Endothelial cell of umbilical vein (primary cell): ENCODE data around the gene CMIP. TPM values are rescaled to one million over a fixed set of nuclear protein-coding genes. Genes with fewer than 3 reads are reported as not detected.

ENCODE experiments used
- BruUV-seq: library from RNA; stranded (reverse); fragments of 400-500 nt; replicated peaks from 2 replicates; lab custom pipeline; 2021; lab: Mats Ljungman, UMichigan
- CTCF ChIA-PET: fragments of 300-600, 350-600 bp; sonication (Branson Sonifier 250); formaldehyde crosslinking; loops from one replicate; lab custom pipeline; 2021; ENCODE audit warnings: antibody characterized with exemption, inconsistent platforms; lab: Charles Lee
- POLR2A ChIA-PET: fragments of 300-600, 350-600 bp; sonication (Branson Sonifier 250); formaldehyde crosslinking; loops from one replicate; lab custom pipeline; 2021; ENCODE audit warnings: antibody characterized with exemption, inconsistent platforms; lab: Charles Lee
- DNase-seq: peaks from one replicate; pipeline ENCODE4 v3.0.0-alpha.2; 2011; ENCODE audit warnings: low read depth, low spot score
- FAIRE-seq: peaks from 2 replicates; lab custom pipeline; 2011; peaks lifted over from hg19 to GRCh38; lab: Jason Lieb, UNC
- H2AFZ ChIP-seq: 2 replicates; pipeline ENCODE4 v1.6.0; 2012; ENCODE audit warnings: low read depth, low read length, control low read depth, inconsistent platforms
- H3K27ac ChIP-seq: 2 replicates; pipeline ENCODE4 v1.5.1; 2011; ENCODE audit warnings: low read depth, mild to moderate bottlenecking, control low read depth, low read length, moderate library complexity; ENCODE audit not compliant: insufficient read depth
- H3K27me3 ChIP-seq, 2 experiments: 2 replicates each; pipeline versions ENCODE4 v1.6.0 to v1.6.1; 2011; ENCODE audit warnings: low read length in 2 of 2, mixed read lengths in 1 of 2; ENCODE audit not compliant: control insufficient read depth in 2 of 2, insufficient read depth in 2 of 2
- H3K36me3 ChIP-seq, 2 experiments: 2 replicates in 1 of 2; 3 replicates in 1 of 2; pipeline ENCODE4 v1.5.1; 2011; ENCODE audit warnings: low read length in 2 of 2, mild to moderate bottlenecking in 1 of 2, moderate library complexity in 1 of 2; ENCODE audit not compliant: control insufficient read depth in 2 of 2, insufficient read depth in 2 of 2; ENCODE audit errors: extremely low read depth in 1 of 2
- H3K4me1 ChIP-seq: 3 replicates; pipeline ENCODE4 v1.5.1; 2011; ENCODE audit warnings: mild to moderate bottlenecking, low read length; ENCODE audit not compliant: control insufficient read depth, insufficient read depth; ENCODE audit errors: extremely low read depth
- H3K4me2 ChIP-seq: 2 replicates; pipeline ENCODE4 v1.6.1; 2011; ENCODE audit warnings: low read length, control low read depth, mixed read lengths; ENCODE audit not compliant: insufficient read depth
- H3K4me3 ChIP-seq, 3 experiments: fragments of 200-600 bp in 1 of 3; sonication (generic), shearing (Covaris generic) in 1 of 3; replicated peaks in 1 of 3; 2 replicates each; pipeline ENCODE4 v1.5.1; 2011 to 2016; ENCODE audit warnings: control low read depth in 3 of 3, low read length in 3 of 3, mild to moderate bottlenecking in 2 of 3, inconsistent platforms in 1 of 3, low read depth in 1 of 3, moderate library complexity in 1 of 3; ENCODE audit not compliant: insufficient read depth in 1 of 3
- H3K79me2 ChIP-seq: 2 replicates; pipeline ENCODE4 v1.6.0; 2012; ENCODE audit warnings: low read length, inconsistent platforms; ENCODE audit not compliant: control insufficient read depth, insufficient read depth
- H3K9ac ChIP-seq: replicated peaks from 2 replicates; pipeline ENCODE3; 2011; ENCODE audit warnings: low read length, control low read depth; ENCODE audit not compliant: insufficient read depth; ENCODE audit errors: extremely low read depth
- H3K9me1 ChIP-seq: replicated peaks from 3 replicates; pipeline ENCODE4 v1.6.0; 2011; ENCODE audit warnings: mild to moderate bottlenecking, low read length; ENCODE audit not compliant: control insufficient read depth, insufficient read depth; ENCODE audit errors: extremely low read depth
- H3K9me3 ChIP-seq: replicated peaks from 2 replicates; pipeline ENCODE4 v1.5.1; 2012; ENCODE audit warnings: low read length, inconsistent platforms; ENCODE audit not compliant: control insufficient read depth, insufficient read depth
- H4K20me1 ChIP-seq: replicated peaks from 2 replicates; pipeline ENCODE3; 2011; ENCODE audit warnings: mild to moderate bottlenecking, low read length; ENCODE audit not compliant: control insufficient read depth, insufficient read depth; ENCODE audit errors: extremely low read depth
- EZH2 ChIP-seq: IDR thresholded peaks from 2 replicates; pipeline ENCODE4 v1.6.1; 2012; ENCODE audit warnings: borderline replicate concordance, low read depth, mild to moderate bottlenecking, moderate library complexity, low read length, inconsistent platforms; ENCODE audit not compliant: severe bottlenecking
- FOS ChIP-seq: IDR thresholded peaks from 2 replicates; pipeline ENCODE4 v1.6.1; 2011; ENCODE audit warnings: mild to moderate bottlenecking, low read length, moderate library complexity, borderline replicate concordance; ENCODE audit not compliant: insufficient read depth
- GATA2 ChIP-seq: IDR thresholded peaks from 2 replicates; pipeline ENCODE4 v1.7.0; 2011; ENCODE audit warnings: low read depth, mild to moderate bottlenecking, moderate library complexity, mixed read lengths, low read length; ENCODE audit not compliant: insufficient read length, insufficient read depth
- JUN ChIP-seq: IDR thresholded peaks from 2 replicates; pipeline ENCODE4 v1.6.1; 2011; ENCODE audit warnings: borderline replicate concordance, low read depth; ENCODE audit not compliant: insufficient read length, insufficient read depth
- MYC ChIP-seq: IDR thresholded peaks from one replicate; pipeline ENCODE4 v1.6.1; 2011; ENCODE audit warnings: mild to moderate bottlenecking, low read depth, low read length
- POLR2A ChIP-seq: IDR thresholded peaks from 2 replicates; pipeline ENCODE4 v1.6.1; 2012; ENCODE audit warnings: low read depth, mild to moderate bottlenecking, control low read depth, low read length
- POLR2AphosphoS5 ChIP-seq: IDR thresholded peaks from 2 replicates; pipeline ENCODE4 v1.6.1; 2012; ENCODE audit warnings: low read depth, mild to moderate bottlenecking, control low read depth, low read length, moderate library complexity; ENCODE audit not compliant: insufficient read depth
- dilution Hi-C: fragments of 300-500 bp; cut with MboI; formaldehyde crosslinking; loops from one replicate; pipeline ENCODE4 v1.15.0; 2019; ENCODE audit warnings: low sequenced_read_pairs; ENCODE audit not compliant: extremely low pct_ligation_motif_present
- intact Hi-C: fragments of 100-400 bp; cut with micrococcal nuclease; formaldehyde crosslinking; loops from one replicate; pipeline ENCODE4 v1.10.0; 2022
- polyA plus RNA-seq, 4 experiments: library from polyadenylated mRNA; depleted of rRNA in 3 of 4; stranded (reverse) in 3 of 4; unstranded in 1 of 4; fragments of >200 nt; gene quantifications; 2 replicates each; pipeline versions ENCODE4 v1.2.1 to v1.2.3, GENCODE V29; 2011 to 2012; ENCODE audit warnings: missing spikeins in 1 of 4
- total RNA-seq: library from RNA; stranded (reverse); gene quantifications from 2 replicates; pipeline ENCODE4 v1.2.3, GENCODE V29; 2021
- TF ChIP-seq, protein P1 (sequence below), 2 donors: IDR thresholded peaks; 1 replicate in 1 of 2; 2 replicates in 1 of 2; pipeline ENCODE4 v1.5.1; 2011; ENCODE audit warnings: low read length in 2 of 2, mild to moderate bottlenecking in 2 of 2, moderate library complexity in 2 of 2, control low read depth in 1 of 2, inconsistent platforms in 1 of 2, low read depth in 1 of 2; ENCODE audit not compliant: insufficient read depth in 1 of 2; ENCODE audit errors: extremely low read depth in 1 of 2
- TF ChIP-seq, protein P2 (sequence below): IDR thresholded peaks from 2 replicates; pipeline ENCODE4 v1.6.1; 2011; ENCODE audit not compliant: insufficient read depth, insufficient read length

Gene CMIP
- total and polyA plus RNA-seq, 2 donors (not counting 3 experiments of a cell fraction or from before 2014, with no cell fraction given) = 29.0 to 101 TPM

DNA sequence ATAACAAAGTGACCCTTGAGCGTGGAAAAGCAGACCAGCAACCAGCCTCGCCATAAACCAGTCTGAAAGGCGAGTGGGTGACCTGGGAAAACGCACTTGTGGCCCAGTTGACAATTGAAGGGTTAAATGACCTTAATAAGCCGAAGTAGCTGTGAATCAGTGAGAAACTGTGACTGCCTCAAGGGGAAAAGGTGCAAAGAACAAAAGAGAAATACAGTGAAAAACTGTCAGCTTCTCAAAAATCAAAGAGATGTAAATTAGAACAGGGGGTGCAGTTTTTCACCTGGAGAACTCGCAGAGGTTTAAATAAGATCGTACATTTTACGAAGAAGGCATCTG lies 124.1 kb downstream of the CMIP start:
- no peaks in the 10 kb centered on the region for H3K36me3 ChIP-seq
- no peak overlapping the region for H3K4me2 ChIP-seq
- H3K27me3 ChIP-seq = no peaks in the 10 kb centered on the region
- H3K79me2 ChIP-seq = peaks cover 37% of the 10 kb centered on the region
- dilution Hi-C loops = no loop called here
- H3K9me1 ChIP-seq = no peaks in the 10 kb centered on the region
- FAIRE-seq (no peak), DNase-seq (no peak)
- no peak overlapping the region for H3K27ac ChIP-seq
- no peak overlapping the region for H3K9ac ChIP-seq
- POLR2A ChIA-PET = interaction anchor here (0.9 kb wide), 1 partner anchor 57 kb away, joined by 3 read pairs; no protein-coding TSS in a partner anchor
- H4K20me1 ChIP-seq = peaks cover 3% of the 10 kb centered on the region
- CTCF ChIA-PET = interaction anchor here (0.8 to 0.9 kb wide), 2 partner anchors 25 to 56 kb away, joined by 3 read pairs; no protein-coding TSS in a partner anchor
- H3K4me1 ChIP-seq = peaks cover 9% of the 10 kb centered on the region
- no peaks in the 10 kb centered on the region for H3K9me3 ChIP-seq
- H2AFZ ChIP-seq = no peak overlapping the region
- TF ChIP-seq POLR2A = no peak
- TF ChIP-seq, protein P1, sequence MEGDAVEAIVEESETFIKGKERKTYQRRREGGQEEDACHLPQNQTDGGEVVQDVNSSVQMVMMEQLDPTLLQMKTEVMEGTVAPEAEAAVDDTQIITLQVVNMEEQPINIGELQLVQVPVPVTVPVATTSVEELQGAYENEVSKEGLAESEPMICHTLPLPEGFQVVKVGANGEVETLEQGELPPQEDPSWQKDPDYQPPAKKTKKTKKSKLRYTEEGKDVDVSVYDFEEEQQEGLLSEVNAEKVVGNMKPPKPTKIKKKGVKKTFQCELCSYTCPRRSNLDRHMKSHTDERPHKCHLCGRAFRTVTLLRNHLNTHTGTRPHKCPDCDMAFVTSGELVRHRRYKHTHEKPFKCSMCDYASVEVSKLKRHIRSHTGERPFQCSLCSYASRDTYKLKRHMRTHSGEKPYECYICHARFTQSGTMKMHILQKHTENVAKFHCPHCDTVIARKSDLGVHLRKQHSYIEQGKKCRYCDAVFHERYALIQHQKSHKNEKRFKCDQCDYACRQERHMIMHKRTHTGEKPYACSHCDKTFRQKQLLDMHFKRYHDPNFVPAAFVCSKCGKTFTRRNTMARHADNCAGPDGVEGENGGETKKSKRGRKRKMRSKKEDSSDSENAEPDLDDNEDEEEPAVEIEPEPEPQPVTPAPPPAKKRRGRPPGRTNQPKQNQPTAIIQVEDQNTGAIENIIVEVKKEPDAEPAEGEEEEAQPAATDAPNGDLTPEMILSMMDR (IDR thresholded peaks at IDR 0.05; ENCODE audit: extremely low read depth in 1 of 2, insufficient read depth in 1 of 2, low read depth in 1 of 2, low read length in 2 of 2) = no peak
- H3K4me3 ChIP-seq = no peak overlapping the region
- intact Hi-C loops = no loop called here
- no TSS peak for BruUV-seq

DNA sequence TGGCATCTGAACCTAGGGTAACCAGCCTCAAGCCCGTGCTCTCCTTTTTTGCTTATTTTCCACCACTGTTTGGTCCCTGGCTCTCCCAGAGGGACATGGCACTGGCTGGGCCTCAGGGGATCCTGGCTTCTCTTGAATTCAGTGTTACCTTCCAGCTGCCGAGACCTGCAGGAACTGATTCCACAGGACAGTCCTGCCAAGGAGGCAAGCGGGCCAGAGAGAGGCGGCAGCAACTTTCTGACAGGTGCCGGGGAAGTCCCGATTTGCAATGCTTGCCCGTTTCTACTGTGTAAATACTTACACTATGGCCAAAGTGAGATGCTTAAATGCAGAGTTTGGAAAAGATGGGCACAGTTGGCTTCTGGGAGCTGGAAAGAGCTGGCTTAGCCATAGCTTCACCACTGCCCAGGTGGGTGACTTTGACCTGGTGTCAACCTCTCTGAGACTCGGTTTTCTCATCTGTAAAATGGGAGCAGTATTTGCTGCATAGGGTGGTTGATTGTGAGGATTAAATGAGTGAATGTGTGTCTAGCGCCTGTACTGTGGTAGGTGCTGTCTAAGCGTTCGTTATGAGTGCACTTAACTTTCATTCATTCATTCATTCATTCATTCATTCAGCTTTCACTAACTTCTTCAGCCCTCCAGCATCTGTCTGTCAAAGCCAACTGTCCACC lies 124.9 kb downstream of the CMIP start:
- H3K9me1 ChIP-seq = no peaks in the 10 kb centered on the region
- ChIA-PET CTCF (no interaction called here), POLR2A (no interaction called here)
- no peaks in the 10 kb centered on the region for H3K36me3 ChIP-seq
- H4K20me1 ChIP-seq = peaks cover 3% of the 10 kb centered on the region
- dilution Hi-C loops = no loop called here
- no peak overlapping the region for H3K4me3 ChIP-seq
- intact Hi-C loops = no loop called here
- no peak overlapping the region for H3K27ac ChIP-seq
- no peaks in the 10 kb centered on the region for H3K27me3 ChIP-seq
- H3K79me2 ChIP-seq = peaks cover 37% of the 10 kb centered on the region
- DNase-seq = no peak
- no peak overlapping the region for H2AFZ ChIP-seq
- no TSS peak for BruUV-seq
- H3K4me2 ChIP-seq = no peak overlapping the region
- H3K9ac ChIP-seq = no peak overlapping the region
- peaks cover 9% of the 10 kb centered on the region for H3K4me1 ChIP-seq
- no peak for FAIRE-seq
- TF ChIP-seq GATA2 (no peak), MYC (no peak), JUN (no peak), POLR2A (no peak), FOS (no peak), POLR2AphosphoS5 (no peak), EZH2 (no peak)
- TF ChIP-seq, protein P1 (IDR thresholded peaks at IDR 0.05; ENCODE audit: extremely low read depth in 1 of 2, insufficient read depth in 1 of 2, low read depth in 1 of 2, low read length in 2 of 2) = no peak
- TF ChIP-seq, protein P2, sequence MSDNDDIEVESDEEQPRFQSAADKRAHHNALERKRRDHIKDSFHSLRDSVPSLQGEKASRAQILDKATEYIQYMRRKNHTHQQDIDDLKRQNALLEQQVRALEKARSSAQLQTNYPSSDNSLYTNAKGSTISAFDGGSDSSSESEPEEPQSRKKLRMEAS = no peak
- no peaks in the 10 kb centered on the region for H3K9me3 ChIP-seq
